GM12878 (cell line): ENCODE data around the gene ACVR1. TPM values are rescaled to one million over a fixed set of nuclear protein-coding genes. Genes with fewer than 3 reads are reported as not detected.

Experiments
- ATAC-seq: fragments of 200-7000 bp; cut with Tn5 transposase; 3 replicates; pipeline ENCODE4 v1.9.1; 2020; ENCODE audit warnings: mild to moderate bottlenecking, moderate library complexity
- BruUV-seq: library from RNA; stranded (reverse); fragments of 400-500 nt; replicated peaks from 2 replicates; lab custom pipeline; 2021; lab: Mats Ljungman, UMichigan
- CTCF ChIA-PET: fragments of 300-600 bp; sonication (Branson Sonifier 250); formaldehyde crosslinking; extraction: SDS; loops from one replicate; lab custom pipeline; 2021; ENCODE audit warnings: inconsistent platforms; lab: Yijun Ruan, JAX
- POLR2A ChIA-PET: fragments of 350-600 bp; formaldehyde crosslinking; extraction: SDS; loops from one replicate; lab custom pipeline; 2021; ENCODE audit warnings: inconsistent platforms; lab: Charles Lee
- RAD21 ChIA-PET: fragments of 300-600 bp; sonication (Branson Sonifier 250); formaldehyde crosslinking; loops from one replicate; lab custom pipeline; 2023; ENCODE audit warnings: antibody characterized with exemption; ENCODE audit not compliant: unreplicated experiment; lab: Charles Lee
- SMC1A ChIA-PET: fragments of 300-600 bp; sonication (Branson Sonifier 250); formaldehyde crosslinking; loops from one replicate; lab custom pipeline; 2023; ENCODE audit not compliant: unreplicated experiment, uncharacterized antibody; lab: Charles Lee
- DNase-seq: peaks from one replicate; pipeline ENCODE4 v3.0.0-alpha.2; 2011; ENCODE audit warnings: low read depth, low spot score
- FAIRE-seq: peaks from 3 replicates; lab custom pipeline; 2011; peaks lifted over from hg19 to GRCh38; lab: Jason Lieb, UNC
- H2AFZ ChIP-seq: 2 replicates; pipeline ENCODE4 v1.6.0; 2011; ENCODE audit warnings: low read depth, low read length, control low read depth; ENCODE audit not compliant: control insufficient read depth
- H3K27ac ChIP-seq: 2 replicates; pipeline ENCODE4 v1.5.1; 2011; ENCODE audit warnings: control low read depth; ENCODE audit not compliant: control insufficient read depth, insufficient read depth
- H3K27me3 ChIP-seq, 2 experiments: replicated peaks in 1 of 2; 2 replicates each; pipeline versions ENCODE4 v1.6.0 to v1.6.1; 2011; ENCODE audit warnings: low read length in 1 of 2; ENCODE audit not compliant: control insufficient read depth in 2 of 2, insufficient read depth in 2 of 2
- H3K36me3 ChIP-seq, 2 experiments: 2 replicates each; pipeline ENCODE4 v1.5.1; 2011; ENCODE audit warnings: low read length in 1 of 2; ENCODE audit not compliant: control insufficient read depth in 2 of 2, insufficient read depth in 2 of 2
- H3K4me1 ChIP-seq: 2 replicates; pipeline ENCODE4 v1.6.1; 2011; ENCODE audit warnings: mild to moderate bottlenecking, low read length, moderate library complexity, mixed read lengths; ENCODE audit not compliant: control insufficient read depth, insufficient read depth
- H3K4me2 ChIP-seq: 2 replicates; pipeline ENCODE4 v1.6.0; 2011; ENCODE audit warnings: control low read depth; ENCODE audit not compliant: control insufficient read depth, insufficient read depth
- H3K4me3 ChIP-seq: fragments of 200-600 bp; sonication (generic); 2 replicates; pipeline ENCODE4 v1.5.1; 2016
- H3K79me2 ChIP-seq: 2 replicates; pipeline ENCODE4 v1.6.0; 2011; ENCODE audit warnings: low read length; ENCODE audit not compliant: control insufficient read depth, insufficient read depth
- H3K9ac ChIP-seq: 2 replicates; pipeline ENCODE4 v1.8.0; 2011; ENCODE audit warnings: low read length, control low read depth, mixed read lengths; ENCODE audit not compliant: control insufficient read depth, insufficient read depth
- H3K9me3 ChIP-seq: replicated peaks from 3 replicates; pipeline ENCODE4 v1.5.1; 2011; ENCODE audit warnings: mild to moderate bottlenecking, low read length; ENCODE audit not compliant: control insufficient read depth, insufficient read depth
- H4K20me1 ChIP-seq: 2 replicates; pipeline ENCODE4 v1.6.0; 2011; ENCODE audit not compliant: control insufficient read depth, insufficient read depth
- BRCA1 ChIP-seq: IDR thresholded peaks from 2 replicates; pipeline ENCODE4 v1.6.1; 2011; ENCODE audit warnings: low read depth, low read length, improper control_type of control experiment
- FOXK2 ChIP-seq: fragments of 450-650 bp; IDR thresholded peaks from 2 replicates; pipeline ENCODE4 v1.6.1; 2017; ENCODE audit warnings: mild to moderate bottlenecking, moderate library complexity
- HDGF ChIP-seq: fragments of 450-650 bp; IDR thresholded peaks from 2 replicates; pipeline ENCODE4 v1.6.1; 2016; ENCODE audit warnings: antibody characterized with exemption
- IKZF1 ChIP-seq: fragments of 450-650 bp; conservative IDR thresholded peaks from 2 replicates; pipeline ENCODE4 v1.6.1; 2017; ENCODE audit warnings: antibody characterized with exemption, mild to moderate bottlenecking
- JUNB ChIP-seq: IDR thresholded peaks from 2 replicates; pipeline ENCODE4 v1.6.1; 2016; ENCODE audit warnings: antibody characterized with exemption, mild to moderate bottlenecking
- KLF5 ChIP-seq: fragments of 450-650 bp; IDR thresholded peaks from 2 replicates; pipeline ENCODE4 v1.6.1; 2014; ENCODE audit warnings: mild to moderate bottlenecking; ENCODE audit not compliant: partially characterized antibody
- NFXL1 ChIP-seq: fragments of 450-650 bp; IDR thresholded peaks from 2 replicates; pipeline ENCODE4 v1.6.1; 2017; ENCODE audit warnings: antibody characterized with exemption, mild to moderate bottlenecking, borderline replicate concordance
- PAX8 ChIP-seq: fragments of 450-650 bp; IDR thresholded peaks from 2 replicates; pipeline ENCODE4 v1.6.1; 2017; ENCODE audit warnings: mild to moderate bottlenecking, moderate library complexity
- SIN3A ChIP-seq: IDR thresholded peaks from 2 replicates; pipeline ENCODE4 v1.6.1; 2012; ENCODE audit warnings: low read depth, low read length, improper control_type of control experiment
- TAF1 ChIP-seq: IDR thresholded peaks from 2 replicates; pipeline ENCODE4 v1.6.1; 2011; ENCODE audit warnings: mild to moderate bottlenecking, low read depth, low read length, borderline replicate concordance
- TBL1XR1 ChIP-seq: IDR thresholded peaks from 2 replicates; pipeline ENCODE4 v1.6.1; 2012; ENCODE audit warnings: low read depth, low read length, improper control_type of control experiment
- TCF12 ChIP-seq: IDR thresholded peaks from 2 replicates; pipeline ENCODE4 v1.6.1; 2011; ENCODE audit warnings: low read depth, mild to moderate bottlenecking, low read length
- ZZZ3 ChIP-seq: IDR thresholded peaks from 2 replicates; pipeline ENCODE4 v1.6.1; 2011; ENCODE audit warnings: low read depth; ENCODE audit not compliant: control insufficient read depth, insufficient read length
- in situ Hi-C: fragments of 300-500 bp; cut with MboI; formaldehyde crosslinking; loops from 9 replicates; pipeline ENCODE4 v1.14.3; 2018; ENCODE audit warnings: mixed read lengths
- intact Hi-C: fragments of 100-400 bp; cut with micrococcal nuclease; formaldehyde crosslinking; loops from one replicate; pipeline ENCODE4 v1.14.2; 2022; ENCODE audit not compliant: unreplicated experiment
- polyA plus RNA-seq, 11 experiments: library from polyadenylated mRNA; depleted of rRNA in 4 of 11; unstranded in 6 of 11; stranded (reverse) in 5 of 11; fragments of >200 nt; fragmentation: Nextera tagmentation in 4 of 11; fragmentation: Illumina TruSeq in 1 of 11; extraction: Ambion mirVana in 4 of 11; extraction: Trizol in 1 of 11; gene quantifications; 1 replicate in 1 of 11; 2 replicates in 10 of 11; pipeline versions ENCODE4 v1.2.1 to v1.2.3, GENCODE V29; 2011 to 2016; ENCODE audit warnings: inconsistent platforms in 2 of 11, missing spikeins in 2 of 11, low read depth in 1 of 11
- total RNA-seq, 4 experiments: library from RNA; depleted of rRNA in 3 of 4; stranded (reverse); fragments of >200 nt in 3 of 4; fragmentation: Illumina TruSeq in 1 of 4; extraction: Trizol in 1 of 4; gene quantifications; 2 replicates each; pipeline versions ENCODE4 v1.2.1 to v1.2.3, GENCODE V29; 2013 to 2021
- TF ChIP-seq, protein P1 (sequence below): fragments of 450-650 bp; IDR thresholded peaks from 2 replicates; pipeline ENCODE4 v1.6.1; 2018; ENCODE audit warnings: borderline replicate concordance, mild to moderate bottlenecking; ENCODE audit not compliant: partially characterized antibody

The ACVR1 gene
- total and polyA plus RNA-seq, 10 of the 15 experiments (the other 5 are each of a cell fraction or from before 2014, with no cell fraction given) = 0.06 to 0.24 (median 0.14) TPM; not detected in 4

DNA sequence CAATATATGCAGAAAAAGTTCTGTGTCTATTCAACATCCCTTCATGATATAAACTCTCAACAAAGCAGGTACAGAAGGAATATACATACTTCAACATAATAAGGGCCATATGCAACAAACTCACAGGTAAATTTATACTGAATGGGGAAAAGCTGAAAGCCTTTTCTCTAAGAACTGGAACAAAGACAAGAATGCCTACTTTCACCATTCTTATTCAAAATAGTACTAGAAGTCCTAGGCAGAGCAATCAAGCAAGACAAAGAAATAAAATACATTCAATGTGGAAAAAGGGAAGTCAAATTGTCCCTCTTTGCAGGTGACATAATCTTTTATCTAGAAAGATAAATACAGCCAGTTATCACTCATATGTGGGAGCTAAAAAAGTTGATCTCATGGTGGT, 116.3 kb downstream of the ACVR1 start:
- Histone ChIP-seq H4K20me1 (no peaks in the 10 kb centered on the region), H3K4me2 (no peak overlapping the region), H3K4me1 (no peaks in the 10 kb centered on the region), H3K27me3 (no peaks in the 10 kb centered on the region), H3K4me3 (no peak overlapping the region), H3K9ac (no peak overlapping the region), H2AFZ (no peak overlapping the region), H3K36me3 (no peaks in the 10 kb centered on the region), H3K79me2 (no peaks in the 10 kb centered on the region), H3K27ac (no peak overlapping the region)
- no peak for FAIRE-seq
- BruUV-seq = no TSS peak
- ChIA-PET CTCF (interaction anchor here (1.2 kb wide), 1 partner anchor 457 kb away, joined by 7 read pairs; no protein-coding TSS in a partner anchor), POLR2A (no interaction called here), RAD21 (no interaction called here)
- in situ Hi-C loops (loop anchor here (10.0 kb wide), 1 partner anchor 455 kb away; no protein-coding TSS in a partner anchor), intact Hi-C loops (no loop called here)
- DNase-seq = no peak
- no peak for ATAC-seq
- TF ChIP-seq SIN3A = no peak
- no peak for TF ChIP-seq TAF1
- TF ChIP-seq PAX8 = no peak
- no peak for TF ChIP-seq NFXL1
- no peak for TF ChIP-seq TBL1XR1
- no peak for TF ChIP-seq JUNB
- no peak for TF ChIP-seq KLF5
- no peak for TF ChIP-seq FOXK2
- TF ChIP-seq BRCA1 = no peak
- TF ChIP-seq TCF12 = no peak
- TF ChIP-seq, protein P1, sequence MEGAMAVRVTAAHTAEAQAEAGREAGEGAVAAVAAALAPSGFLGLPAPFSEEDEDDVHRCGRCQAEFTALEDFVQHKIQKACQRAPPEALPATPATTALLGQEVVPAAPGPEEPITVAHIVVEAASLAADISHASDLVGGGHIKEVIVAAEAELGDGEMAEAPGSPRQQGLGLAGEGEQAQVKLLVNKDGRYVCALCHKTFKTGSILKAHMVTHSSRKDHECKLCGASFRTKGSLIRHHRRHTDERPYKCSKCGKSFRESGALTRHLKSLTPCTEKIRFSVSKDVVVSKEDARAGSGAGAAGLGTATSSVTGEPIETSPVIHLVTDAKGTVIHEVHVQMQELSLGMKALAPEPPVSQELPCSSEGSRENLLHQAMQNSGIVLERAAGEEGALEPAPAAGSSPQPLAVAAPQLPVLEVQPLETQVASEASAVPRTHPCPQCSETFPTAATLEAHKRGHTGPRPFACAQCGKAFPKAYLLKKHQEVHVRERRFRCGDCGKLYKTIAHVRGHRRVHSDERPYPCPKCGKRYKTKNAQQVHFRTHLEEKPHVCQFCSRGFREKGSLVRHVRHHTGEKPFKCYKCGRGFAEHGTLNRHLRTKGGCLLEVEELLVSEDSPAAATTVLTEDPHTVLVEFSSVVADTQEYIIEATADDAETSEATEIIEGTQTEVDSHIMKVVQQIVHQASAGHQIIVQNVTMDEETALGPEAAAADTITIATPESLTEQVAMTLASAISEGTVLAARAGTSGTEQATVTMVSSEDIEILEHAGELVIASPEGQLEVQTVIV = no peak
- TF ChIP-seq HDGF = no peak
- no peak for TF ChIP-seq IKZF1
- no peak for TF ChIP-seq ZZZ3
- TF ChIP-seq, all 136 proteins: peak for 0
- H3K9me3 ChIP-seq = no peaks in the 10 kb centered on the region
- SMC1A ChIA-PET = no interaction called here
